Stimulated activated CD8-positive, alpha-beta memory T cell treated with anti-CD3 and anti-CD28 coated beads, Interleukin-15, amount 100 ng/mL, for 24 hours (primary cell): Measurements from ENCODE around the gene P2RX4.
"Not testable (repeated sequence)": the region's sequence is repeated elsewhere in the genome, so short reads cannot be mapped to it uniquely, and the experiment has no call there.

ENCODE experiments used
- DNase-seq: peaks from one replicate; pipeline ENCODE4 v3.0.0-alpha.2; 2020; ENCODE audit warnings: low read depth

The P2RX4 gene

DNA sequence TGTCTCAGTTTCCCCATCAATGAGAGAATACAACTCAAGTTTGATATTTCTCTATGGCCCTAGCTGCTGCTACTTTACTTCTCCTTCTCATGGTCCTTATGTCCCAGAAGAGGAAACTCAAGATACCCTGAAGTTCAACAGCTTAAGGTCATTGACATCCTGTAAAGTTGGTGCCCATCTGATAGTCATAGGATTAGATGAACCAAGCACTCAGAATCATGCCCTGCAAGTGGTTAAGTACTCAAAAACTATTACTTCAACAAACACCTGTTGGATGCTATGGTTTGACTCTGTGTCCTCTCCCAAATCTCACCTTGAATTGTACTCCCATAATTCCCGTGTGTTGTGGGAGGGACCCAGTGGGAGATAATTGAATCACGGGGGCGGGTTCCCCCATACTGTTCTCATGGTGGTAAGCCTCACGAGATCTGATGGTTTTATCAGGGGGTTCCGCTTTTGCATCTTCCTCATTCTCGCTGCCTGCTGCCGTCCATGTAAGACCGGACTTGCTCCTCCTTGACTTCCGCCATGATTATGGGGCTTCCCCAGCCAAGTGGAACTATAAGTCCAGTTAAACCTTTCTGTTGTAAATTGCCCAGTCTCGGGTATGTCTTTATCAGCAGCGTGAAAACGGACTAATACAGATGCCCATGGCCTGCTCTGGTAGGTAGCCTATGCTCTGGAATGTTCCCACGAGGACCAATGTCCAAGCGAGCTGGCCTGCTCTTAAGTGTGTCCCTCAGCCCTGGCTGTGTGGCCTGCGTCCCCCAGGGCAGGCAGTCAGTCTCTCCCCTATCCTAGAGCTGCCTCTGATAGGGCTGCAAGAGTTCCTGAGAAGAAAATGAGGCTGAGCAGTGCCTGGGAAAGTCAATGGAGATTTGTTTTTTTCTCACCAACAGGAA is 68.5 kb downstream of the P2RX4 start:
- DNase-seq: no peak

DNA sequence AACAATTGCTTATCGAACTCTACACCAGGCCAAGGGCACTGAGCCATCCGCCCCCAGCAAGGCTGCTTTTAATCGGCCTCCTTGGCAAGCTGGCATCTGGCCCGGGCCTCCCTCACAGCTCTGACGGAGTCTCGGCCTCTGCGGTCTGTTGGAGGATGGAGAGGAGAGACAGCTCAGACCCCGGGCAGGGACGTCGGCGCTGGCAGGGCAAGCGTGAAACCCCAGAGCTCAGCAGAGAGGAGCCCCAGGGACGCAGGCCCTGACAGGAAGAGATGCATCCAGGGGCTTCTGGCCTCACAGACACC is 69.1 kb downstream of the P2RX4 start:
- no peak for DNase-seq

GRCh38 chr12:121279507-121279915 is 69.6 kb downstream of the P2RX4 start:
- DNase-seq: no peak

DNA sequence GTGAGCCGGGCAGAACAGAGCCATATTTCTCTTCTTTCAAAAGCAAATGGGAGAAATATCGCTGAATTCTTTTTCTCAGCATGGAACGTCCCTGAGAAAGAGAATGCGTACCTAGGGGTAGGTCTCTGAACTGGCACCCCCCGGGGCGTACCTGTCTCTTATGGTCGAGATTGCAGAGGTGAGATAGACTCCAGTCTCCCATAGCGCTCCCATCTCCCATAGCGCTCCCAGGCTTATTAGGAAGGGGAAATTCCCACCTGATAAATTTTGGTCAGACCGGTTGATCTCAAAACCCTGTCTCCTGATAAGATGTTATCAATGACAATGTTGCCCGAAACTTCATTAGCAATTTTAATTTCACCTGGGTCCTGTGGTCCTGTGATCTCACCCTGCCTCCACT is 70.6 kb downstream of the P2RX4 start:
- DNase-seq: not testable (repeated sequence)

GRCh38 chr12:121281116-121281515 is 71.2 kb downstream of the P2RX4 start:
- not testable (repeated sequence) for DNase-seq

DNA sequence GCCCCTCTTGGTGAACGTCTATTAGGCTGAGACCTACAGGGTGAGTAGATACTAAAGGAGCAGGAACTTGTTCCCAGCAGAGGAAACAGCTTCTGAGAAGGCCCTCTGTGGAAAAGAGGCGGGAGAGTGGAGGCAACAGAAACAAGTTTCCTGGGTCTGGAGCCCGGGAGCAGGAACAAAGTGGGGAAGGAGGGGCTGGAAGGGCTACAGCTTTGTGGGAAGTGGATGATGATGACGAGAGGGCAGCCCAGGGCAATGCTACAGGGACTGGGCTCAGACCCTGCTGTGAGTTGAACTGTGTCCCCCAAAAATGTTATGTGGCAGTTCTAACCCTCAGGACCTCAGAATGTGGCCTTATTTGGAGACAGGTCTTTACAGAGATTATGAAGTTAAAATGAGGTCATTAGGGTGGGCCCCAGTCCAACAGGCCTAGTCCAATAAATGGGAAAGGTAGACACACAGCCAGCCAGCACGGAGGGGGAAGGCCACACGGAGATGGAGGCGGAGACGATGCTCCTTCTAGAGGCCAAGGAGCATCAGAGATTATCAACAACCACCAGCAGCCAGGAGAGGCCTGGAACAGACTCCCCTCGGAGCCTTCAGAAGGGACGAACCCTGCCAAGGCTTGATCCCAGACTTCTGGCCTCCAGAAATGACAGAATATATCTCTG is 72.3 kb downstream of the P2RX4 start:
- DNase-seq: no peak

DNA sequence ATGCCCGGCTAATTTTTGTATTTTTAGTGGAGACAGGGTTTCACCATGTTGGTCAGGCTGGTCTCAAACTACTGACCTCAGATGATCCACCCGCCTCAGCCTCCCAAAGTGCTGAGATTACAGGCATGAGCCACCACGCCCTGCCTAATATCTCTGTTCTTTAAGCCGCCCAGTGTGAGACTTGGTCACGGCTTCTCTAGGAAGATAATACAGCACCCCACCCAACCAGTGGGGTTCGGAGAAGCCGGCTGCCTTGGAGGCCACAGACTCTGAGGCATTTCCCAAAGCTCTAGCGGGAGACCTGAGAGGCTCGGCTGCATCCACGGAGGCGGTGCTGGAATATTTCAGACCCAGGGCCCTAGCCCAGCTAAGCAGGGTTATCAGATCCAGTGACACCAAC is 73.0 kb downstream of the P2RX4 start:
- DNase-seq: not testable (repeated sequence)

- DNase-seq: no peak
Measured at GRCh38 chr12:121283388-121283787, 73.5 kb downstream of the P2RX4 start.
